HG03159 (cell line): Measurements from ENCODE around the gene HMGA1.
"Not testable (repeated sequence)": the region's sequence is repeated elsewhere in the genome, so short reads cannot be mapped to it uniquely, and the experiment has no call there.

Source experiments
- ATAC-seq: cut with Tn5 transposase; IDR thresholded peaks from one replicate; pipeline ENCODE4 v1.9.1; 2021; ENCODE audit warnings: mild to moderate bottlenecking, moderate library complexity; ENCODE audit not compliant: unreplicated experiment

The HMGA1 gene

DNA sequence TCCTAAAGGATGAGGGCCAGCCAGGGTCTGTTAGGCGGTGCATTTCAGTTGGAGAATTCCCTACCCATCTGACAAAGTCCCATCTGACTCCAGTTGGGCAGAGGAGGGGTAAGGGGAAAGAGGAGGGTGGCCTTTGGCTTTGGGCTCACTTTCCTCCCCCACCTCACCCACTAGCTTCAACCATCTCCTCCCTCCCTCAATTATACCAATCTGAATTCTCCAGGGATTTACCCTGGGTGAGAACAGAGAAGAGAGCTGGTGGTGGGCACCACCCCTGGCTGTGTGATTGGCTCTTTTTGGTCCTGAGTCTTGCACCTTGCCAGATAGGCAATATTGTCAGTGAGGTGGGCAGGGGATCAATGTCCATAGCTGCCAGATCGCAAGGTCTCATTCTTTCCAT, 3.2 kb downstream of the HMGA1 start:
- no peak for ATAC-seq

DNA sequence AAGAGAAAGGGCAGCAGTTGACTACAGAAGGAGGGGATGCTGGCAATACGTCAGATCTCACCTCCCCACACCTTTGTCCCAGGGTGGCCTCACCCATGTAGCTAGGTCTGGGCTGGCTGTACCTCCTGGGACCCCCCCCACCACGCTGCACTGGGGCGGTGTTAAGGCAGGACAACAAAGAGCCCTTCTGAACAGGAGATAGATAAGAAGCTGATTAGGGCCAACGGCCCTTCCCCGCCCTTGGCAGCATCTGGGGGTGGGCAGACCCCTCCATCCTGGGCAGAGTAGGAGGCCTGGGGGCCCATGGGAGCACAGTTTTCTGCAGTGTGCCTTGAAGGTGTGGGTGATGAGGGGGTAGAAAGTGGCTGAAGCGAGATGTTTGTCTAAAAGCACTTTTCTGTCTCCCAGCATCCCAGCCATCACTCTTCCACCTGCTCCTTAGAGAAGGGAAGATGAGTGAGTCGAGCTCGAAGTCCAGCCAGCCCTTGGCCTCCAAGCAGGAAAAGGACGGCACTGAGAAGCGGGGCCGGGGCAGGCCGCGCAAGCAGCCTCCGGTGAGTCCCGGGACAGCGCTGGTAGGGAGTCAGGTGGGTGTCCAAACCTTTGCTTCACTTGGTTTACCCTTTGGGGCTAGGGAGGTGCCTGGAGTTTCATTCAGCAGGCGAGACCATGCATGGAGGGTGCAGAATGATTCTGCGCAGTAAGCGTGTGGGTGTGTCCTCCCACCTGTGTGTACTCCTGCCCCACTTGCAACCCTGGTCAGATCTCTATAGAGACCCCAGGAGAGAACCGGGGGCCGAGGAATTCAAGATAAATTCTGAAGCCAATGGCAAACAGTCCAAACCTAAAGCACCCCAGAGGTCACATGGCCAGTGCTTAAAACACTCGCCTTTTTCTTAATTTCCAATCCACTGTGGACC, 3.9 kb downstream of the HMGA1 start:
- no peak for ATAC-seq

DNA sequence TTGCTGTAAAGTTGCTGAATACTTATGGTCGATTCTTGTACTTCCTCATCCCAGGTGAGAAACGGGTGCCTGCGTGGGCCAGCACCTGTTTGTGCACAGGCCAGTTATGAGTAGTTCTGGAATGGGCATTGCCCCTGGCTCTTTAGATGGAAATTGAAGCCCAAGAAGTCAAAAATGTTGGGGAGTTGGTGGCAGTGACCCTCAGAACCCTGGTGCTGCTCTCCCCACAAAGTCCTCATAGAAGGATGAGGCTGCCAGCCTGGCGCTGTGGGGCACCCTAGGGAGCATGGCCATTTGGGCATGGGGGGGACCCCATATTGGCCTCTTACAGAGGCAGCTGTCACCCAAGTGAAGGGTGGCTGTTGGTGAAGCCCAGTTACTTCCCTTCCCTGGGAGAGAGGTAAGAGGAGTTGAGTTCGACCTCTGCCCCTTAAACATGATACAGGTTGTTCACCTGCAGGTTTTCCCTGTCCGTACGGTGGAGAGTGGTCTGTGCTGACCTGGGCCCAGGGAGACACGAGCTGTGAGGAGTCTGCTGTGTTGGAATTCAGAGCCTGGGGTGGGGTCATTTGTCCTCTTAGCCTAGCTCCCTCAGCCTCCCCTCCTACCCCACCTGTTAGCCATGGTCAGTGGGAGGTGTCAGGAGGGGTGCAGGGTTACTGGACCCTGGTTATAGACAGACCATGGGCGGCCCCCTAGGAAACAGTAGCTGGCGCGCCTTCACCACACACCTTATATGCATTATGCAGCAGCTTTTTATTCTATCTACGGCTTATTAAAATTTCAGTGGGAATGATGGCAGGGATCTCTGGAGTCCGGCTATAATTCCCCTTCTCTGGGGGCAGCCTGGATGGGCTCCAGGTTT, 4.9 kb downstream of the HMGA1 start:
- ATAC-seq = no peak

GRCh38 chr6:34242252-34243130, 5.8 kb downstream of the HMGA1 start:
- no peak for ATAC-seq

GRCh38 chr6:34243131-34243771, 6.6 kb downstream of the HMGA1 start:
- ATAC-seq = no peak

GRCh38 chr6:34243901-34244884, 7.5 kb downstream of the HMGA1 start:
- ATAC-seq = no peak

DNA sequence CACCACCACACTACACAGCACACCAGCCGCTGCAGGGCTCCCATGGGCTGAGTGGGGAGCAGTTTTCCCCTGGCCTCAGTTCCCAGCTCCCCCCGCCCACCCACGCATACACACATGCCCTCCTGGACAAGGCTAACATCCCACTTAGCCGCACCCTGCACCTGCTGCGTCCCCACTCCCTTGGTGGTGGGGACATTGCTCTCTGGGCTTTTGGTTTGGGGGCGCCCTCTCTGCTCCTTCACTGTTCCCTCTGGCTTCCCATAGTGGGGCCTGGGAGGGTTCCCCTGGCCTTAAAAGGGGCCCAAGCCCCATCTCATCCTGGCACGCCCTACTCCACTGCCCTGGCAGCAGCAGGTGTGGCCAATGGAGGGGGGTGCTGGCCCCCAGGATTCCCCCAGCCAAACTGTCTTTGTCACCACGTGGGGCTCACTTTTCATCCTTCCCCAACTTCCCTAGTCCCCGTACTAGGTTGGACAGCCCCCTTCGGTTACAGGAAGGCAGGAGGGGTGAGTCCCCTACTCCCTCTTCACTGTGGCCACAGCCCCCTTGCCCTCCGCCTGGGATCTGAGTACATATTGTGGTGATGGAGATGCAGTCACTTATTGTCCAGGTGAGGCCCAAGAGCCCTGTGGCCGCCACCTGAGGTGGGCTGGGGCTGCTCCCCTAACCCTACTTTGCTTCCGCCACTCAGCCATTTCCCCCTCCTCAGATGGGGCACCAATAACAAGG, 8.5 kb downstream of the HMGA1 start:
- not testable (repeated sequence) for ATAC-seq

DNA sequence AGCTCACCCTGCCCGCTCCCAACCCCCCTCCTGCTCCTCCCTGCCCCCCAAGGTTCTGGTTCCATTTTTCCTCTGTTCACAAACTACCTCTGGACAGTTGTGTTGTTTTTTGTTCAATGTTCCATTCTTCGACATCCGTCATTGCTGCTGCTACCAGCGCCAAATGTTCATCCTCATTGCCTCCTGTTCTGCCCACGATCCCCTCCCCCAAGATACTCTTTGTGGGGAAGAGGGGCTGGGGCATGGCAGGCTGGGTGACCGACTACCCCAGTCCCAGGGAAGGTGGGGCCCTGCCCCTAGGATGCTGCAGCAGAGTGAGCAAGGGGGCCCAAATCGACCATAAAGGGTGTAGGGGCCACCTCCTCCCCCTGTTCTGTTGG, 9.1 kb downstream of the HMGA1 start:
- not testable (repeated sequence) for ATAC-seq

DNA sequence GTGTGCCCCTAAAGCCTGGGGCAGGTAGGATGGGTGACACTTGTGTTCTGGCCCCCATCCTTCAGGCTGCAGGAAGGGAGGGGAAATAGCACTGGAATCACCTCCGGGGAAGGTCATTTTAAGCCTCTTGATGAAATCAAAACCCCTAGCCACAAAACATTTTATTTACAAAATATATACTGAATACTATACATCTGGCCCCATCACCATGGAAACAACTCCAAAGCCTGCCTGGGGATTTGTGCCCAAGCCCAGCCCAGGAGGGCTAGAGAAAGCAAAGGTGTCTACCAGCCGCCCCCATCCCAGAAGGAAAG, 9.5 kb downstream of the HMGA1 start:
- ATAC-seq = no peak

DNA sequence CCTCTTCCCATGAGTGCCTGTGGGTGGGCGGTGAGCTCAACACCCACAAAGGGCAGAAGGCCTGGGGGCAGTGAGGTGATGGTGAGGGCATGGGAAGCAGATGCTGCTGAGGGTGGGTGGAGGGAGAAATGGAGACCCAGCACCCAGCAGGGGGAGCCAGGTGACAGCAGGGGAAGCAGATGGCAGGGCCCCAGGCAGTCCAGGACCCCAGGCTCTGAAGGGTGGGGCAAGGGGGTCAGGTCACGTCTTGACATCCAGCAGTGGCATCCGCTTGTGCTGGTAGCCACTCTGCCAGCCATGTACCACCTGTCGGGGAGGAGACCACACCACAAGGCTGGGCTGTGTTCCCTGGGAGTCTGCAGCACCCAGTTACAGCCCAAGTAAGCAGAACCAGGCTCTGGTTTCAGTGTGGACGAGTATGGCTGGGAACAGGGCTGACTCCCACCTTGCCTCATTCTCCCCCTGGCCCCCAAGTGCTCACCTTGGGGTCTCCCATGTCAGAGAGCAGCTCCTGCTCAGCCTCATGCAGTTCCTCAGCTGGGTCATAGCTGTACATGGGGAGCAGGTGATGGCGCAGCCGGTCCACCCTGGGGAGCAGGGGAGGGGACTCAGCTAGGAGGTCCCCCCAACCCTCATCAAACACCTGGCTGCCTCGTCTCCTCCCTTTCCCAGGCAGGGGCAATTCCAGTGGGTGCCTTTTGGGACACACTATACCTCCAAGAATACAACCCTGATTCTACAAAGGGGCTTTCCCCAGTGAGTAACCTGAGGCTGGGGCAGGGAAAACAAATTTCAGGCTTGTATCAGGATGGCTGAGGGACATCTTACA, 10.1 kb downstream of the HMGA1 start:
- no peak for ATAC-seq

- ATAC-seq = no peak
Measured at GRCh38 chr6:34247481-34248197, 11.0 kb downstream of the HMGA1 start.

- no peak for ATAC-seq
Measured at GRCh38 chr6:34248198-34248726, 11.6 kb downstream of the HMGA1 start.

DNA sequence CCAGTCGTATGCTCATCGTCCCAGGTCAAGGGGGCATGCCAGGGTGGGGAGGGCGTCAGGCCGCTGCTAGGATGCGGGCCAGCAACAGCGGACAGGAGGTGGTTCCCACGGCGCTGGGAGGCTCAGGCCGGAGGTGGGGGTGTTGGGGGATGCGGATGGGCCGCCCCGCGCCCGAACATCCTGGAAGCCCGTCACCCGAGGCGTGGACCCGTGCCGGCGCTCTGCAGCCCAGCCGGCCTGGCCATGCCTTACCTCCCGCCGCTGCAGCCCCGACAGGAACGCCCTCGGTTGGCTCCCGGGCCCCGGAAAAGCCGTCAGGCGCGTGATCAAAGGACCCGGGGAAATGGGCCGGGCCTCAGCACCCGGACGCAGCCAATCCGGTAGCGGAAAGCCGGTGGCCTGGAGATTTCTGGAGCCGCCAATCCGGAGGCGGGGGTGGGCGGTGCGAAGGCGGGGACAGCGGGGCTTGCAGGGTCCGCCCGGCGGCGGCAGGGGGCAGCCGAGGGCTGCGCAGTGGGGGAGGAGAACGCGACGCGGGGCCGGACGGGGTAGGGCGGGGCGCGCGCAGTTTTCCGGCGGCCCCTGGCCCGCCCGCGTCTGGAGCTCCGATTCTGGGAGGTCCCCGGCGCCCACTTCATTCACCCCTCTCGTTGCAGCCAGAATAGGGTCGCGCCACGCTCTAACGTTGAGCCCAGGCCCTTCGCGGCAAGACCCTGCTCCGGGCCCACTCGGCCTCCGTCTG, 12.2 kb downstream of the HMGA1 start, which contains the start of gene SMIM29:
Gene SMIM29, minus strand, starts transcription at position 280 of the 742 bp plus-strand sequence. CDS start 1,215 bp downstream, outside the sequence.
- peak; percentile 69 for ATAC-seq

- ATAC-seq = peak; percentile 32
Measured at GRCh38 chr6:34249469-34250261, 13.0 kb downstream of the HMGA1 start.

GRCh38 chr6:34252395-34252794, 15.7 kb downstream of the HMGA1 start:
- not testable (repeated sequence) for ATAC-seq
